ENCODE data around the gene ZCCHC24. TPM values are rescaled to one million over a fixed set of nuclear protein-coding genes. Genes with fewer than 3 reads are reported as not detected.

Gene ZCCHC24
- total and polyA plus RNA-seq, 4 donors: 7.8 to 23.9 (median 14.8) TPM

DNA sequence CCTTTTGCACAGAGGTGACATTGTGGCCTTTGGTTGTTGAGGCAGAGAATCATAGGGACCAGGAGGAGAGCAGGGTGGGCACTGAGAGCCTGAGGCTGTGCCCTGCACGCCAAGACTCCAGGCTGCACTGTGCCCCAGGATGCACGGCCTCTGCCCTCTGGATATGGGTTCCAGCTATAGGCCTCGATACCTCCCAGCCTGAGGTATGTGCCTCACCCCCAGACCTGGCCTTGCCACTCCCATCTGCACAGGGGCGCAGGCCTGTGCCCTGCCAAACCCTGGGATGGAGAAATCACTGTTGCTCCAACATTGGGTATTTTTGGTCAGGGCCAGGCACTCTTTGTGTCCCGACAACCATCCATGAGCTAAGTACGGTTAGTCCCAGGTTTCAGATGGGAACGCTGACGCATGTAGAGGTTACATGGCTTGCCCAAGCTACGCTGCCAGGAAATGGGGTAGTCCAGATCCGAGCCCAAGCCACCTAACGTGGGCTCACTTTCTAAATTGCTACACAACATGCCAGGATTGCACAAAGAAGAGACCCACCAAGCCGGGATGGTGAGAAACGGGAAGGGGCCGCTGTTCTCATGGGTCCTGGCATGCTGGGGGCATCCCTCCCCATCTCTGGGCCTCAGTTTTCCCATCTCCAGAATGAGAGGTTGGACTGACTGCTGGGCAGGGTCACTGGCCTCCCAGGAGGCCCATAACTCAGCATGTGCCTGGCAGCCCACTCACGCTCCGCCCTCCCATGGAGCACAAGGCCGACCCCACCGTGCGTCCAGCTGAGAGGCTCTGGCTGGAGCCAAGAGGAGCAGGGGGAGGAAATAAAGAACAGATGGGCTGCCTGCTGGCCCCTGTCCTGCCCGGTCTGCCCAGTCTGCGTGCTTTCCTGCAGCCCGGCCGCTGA lies 44.2 kb downstream of the ZCCHC24 start:
- WGBS: 72% methylated on average over 23 of the region's 23 CpGs
- Histone ChIP-seq H3K27ac (ENCODE audit: low read depth in 1 of 2, low read length in 2 of 2) (peak overlapping the region; percentile 65 to 82), H3K9me3 (ENCODE audit: control insufficient read depth in 4 of 4, low read length in 3 of 4) (no peaks in the 10 kb centered on the region), H3K9ac (ENCODE audit: low read depth in 1 of 2, low read length in 2 of 2) (no peak overlapping the region), H3K36me3 (ENCODE audit: control insufficient read depth in 4 of 4, insufficient read depth in 3 of 4, low read depth in 1 of 4, low read length in 3 of 4) (peaks cover 0 to 2% (median 0%) of the 10 kb centered on the region in 4 donors), H3K4me3 (ENCODE audit: low read depth in 1 of 3, low read length in 3 of 3) (no peak overlapping the region), H3K4me1 (ENCODE audit: control insufficient read depth in 4 of 4, insufficient read depth in 4 of 4, low read length in 3 of 4) (peaks cover 40 to 56% (median 47%) of the 10 kb centered on the region in 4 donors), H3K27me3 (ENCODE audit: control insufficient read depth in 4 of 4, insufficient read depth in 4 of 4, low read length in 3 of 4) (no peaks in the 10 kb centered on the region)
- DNase-seq (ENCODE audit: low spot score): no peak
- TF ChIP-seq RXRA (IDR thresholded peaks at IDR 0.05): peak in 1 of 2 donors; percentile 15
- TF ChIP-seq SP1 (IDR thresholded peaks at IDR 0.05): no peak
- no peak for TF ChIP-seq HNF4A (conservative IDR thresholded peaks at IDR 0.05)
- TF ChIP-seq NR2F2 (IDR thresholded peaks at IDR 0.05): no peak
- TF ChIP-seq, protein P1, sequence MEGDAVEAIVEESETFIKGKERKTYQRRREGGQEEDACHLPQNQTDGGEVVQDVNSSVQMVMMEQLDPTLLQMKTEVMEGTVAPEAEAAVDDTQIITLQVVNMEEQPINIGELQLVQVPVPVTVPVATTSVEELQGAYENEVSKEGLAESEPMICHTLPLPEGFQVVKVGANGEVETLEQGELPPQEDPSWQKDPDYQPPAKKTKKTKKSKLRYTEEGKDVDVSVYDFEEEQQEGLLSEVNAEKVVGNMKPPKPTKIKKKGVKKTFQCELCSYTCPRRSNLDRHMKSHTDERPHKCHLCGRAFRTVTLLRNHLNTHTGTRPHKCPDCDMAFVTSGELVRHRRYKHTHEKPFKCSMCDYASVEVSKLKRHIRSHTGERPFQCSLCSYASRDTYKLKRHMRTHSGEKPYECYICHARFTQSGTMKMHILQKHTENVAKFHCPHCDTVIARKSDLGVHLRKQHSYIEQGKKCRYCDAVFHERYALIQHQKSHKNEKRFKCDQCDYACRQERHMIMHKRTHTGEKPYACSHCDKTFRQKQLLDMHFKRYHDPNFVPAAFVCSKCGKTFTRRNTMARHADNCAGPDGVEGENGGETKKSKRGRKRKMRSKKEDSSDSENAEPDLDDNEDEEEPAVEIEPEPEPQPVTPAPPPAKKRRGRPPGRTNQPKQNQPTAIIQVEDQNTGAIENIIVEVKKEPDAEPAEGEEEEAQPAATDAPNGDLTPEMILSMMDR (IDR thresholded peaks at IDR 0.05; ENCODE audit: low read depth, low read length, missing input control): no peak

DNA sequence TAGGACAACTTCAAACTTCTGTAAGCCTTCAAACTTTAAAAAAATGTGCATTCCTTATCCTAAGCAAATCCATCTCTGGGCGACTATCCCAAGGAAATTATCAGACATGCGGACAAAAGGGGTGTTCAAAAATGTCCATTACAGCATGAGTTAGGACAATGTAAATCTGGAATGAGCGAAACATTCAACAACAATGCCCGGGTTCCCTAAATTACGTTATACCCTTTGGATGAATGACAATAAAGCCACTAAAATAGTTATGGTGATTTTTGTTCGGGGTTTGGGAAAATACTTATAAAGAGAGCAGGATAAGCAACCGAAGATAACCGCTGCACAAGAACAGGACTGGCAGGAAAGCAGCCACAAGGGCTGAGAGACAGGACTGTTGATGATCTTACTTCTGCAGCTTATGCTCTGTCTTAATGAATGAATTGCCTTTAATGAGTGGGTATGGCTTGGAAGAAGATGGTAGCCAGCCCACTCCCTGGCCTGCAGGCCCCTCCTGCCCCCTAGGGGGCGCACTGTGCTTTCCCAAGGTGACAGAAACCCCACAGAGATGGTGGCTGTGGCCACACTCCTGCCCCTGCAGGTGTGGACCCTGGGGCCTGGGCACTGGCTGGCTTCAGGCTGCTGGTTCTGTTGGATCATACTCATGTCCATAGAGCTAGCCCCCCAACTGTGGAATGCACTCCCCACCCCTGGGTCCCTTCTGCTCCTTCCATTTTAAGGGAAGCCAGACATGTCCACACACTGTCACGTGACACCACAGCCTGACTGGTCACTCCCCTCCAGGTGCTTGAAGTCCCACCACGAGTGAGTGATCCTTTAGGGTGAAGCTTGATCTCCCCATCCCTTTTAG lies 45.0 kb downstream of the ZCCHC24 start:
- H3K9ac ChIP-seq (ENCODE audit: low read depth in 1 of 2, low read length in 2 of 2): no peak overlapping the region
- H3K4me1 ChIP-seq (ENCODE audit: control insufficient read depth in 4 of 4, insufficient read depth in 4 of 4, low read length in 3 of 4): peaks cover 32 to 61% (median 50%) of the 10 kb centered on the region in 4 donors
- WGBS: 74% methylated on average over 11 of the region's 11 CpGs
- H3K27ac ChIP-seq (ENCODE audit: low read depth in 1 of 2, low read length in 2 of 2): peak overlapping the region; percentile 78 to 82
- peaks cover 0 to 2% (median 0%) of the 10 kb centered on the region in 4 donors for H3K36me3 ChIP-seq (ENCODE audit: control insufficient read depth in 4 of 4, insufficient read depth in 3 of 4, low read depth in 1 of 4, low read length in 3 of 4)
- TF ChIP-seq JUND (IDR thresholded peaks at IDR 0.05) (no peak), NR2F2 (IDR thresholded peaks at IDR 0.05) (no peak), EGR1 (IDR thresholded peaks at IDR 0.05; ENCODE audit: low read depth in 2 of 2) (no peak), RAD21 (IDR thresholded peaks at IDR 0.05) (peak; percentile 70 to 78), RXRA (IDR thresholded peaks at IDR 0.05) (peak in 1 of 2 donors; percentile 20)
- TF ChIP-seq, protein P1 (IDR thresholded peaks at IDR 0.05; ENCODE audit: low read depth, low read length, missing input control): peak; percentile 75
- DNase-seq (ENCODE audit: low spot score): peak; percentile 73
- H3K9me3 ChIP-seq (ENCODE audit: control insufficient read depth in 4 of 4, low read length in 3 of 4): no peaks in the 10 kb centered on the region
- no peaks in the 10 kb centered on the region for H3K27me3 ChIP-seq (ENCODE audit: control insufficient read depth in 4 of 4, insufficient read depth in 4 of 4, low read length in 3 of 4)
- no peak overlapping the region for H3K4me3 ChIP-seq (ENCODE audit: low read depth in 1 of 3, low read length in 3 of 3)

DNA sequence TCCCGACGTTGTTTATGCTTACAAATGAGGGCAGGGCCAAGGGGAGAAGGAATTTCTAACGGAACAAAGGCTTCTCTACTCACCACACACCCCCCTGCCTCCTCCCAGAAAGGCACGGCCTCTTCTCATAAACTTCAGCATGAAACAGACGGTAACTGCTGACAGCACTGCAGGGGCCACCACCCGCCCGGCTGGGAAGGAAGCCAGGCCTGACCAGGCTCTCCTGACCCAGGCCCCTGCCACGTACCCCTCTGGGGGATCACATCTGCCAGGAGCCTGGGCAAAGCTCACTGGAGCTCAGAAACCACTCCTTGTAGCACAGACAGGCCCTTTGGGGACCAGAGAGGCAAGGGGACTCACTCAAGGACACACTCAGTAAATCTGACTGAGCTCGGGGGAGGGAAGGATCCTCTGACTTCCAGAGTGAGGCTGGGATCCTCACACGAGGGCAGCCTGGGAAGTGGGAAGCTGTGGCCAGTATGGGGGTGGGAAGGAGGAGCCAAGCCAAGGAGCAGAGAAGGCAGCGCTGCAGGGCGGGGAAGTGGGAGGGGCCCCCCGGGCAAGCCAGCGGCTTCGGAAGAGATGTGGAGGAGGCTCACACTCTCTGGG lies 46.1 kb downstream of the ZCCHC24 start:
- 23% methylated on average over 15 of the region's 15 CpGs for WGBS
- peaks cover 28 to 71% (median 59%) of the 10 kb centered on the region in 4 donors for H3K4me1 ChIP-seq (ENCODE audit: control insufficient read depth in 4 of 4, insufficient read depth in 4 of 4, low read length in 3 of 4)
- no peaks in the 10 kb centered on the region for H3K27me3 ChIP-seq (ENCODE audit: control insufficient read depth in 4 of 4, insufficient read depth in 4 of 4, low read length in 3 of 4)
- peak overlapping the region; percentile 78 to 82 for H3K27ac ChIP-seq (ENCODE audit: low read depth in 1 of 2, low read length in 2 of 2)
- no peaks in the 10 kb centered on the region for H3K9me3 ChIP-seq (ENCODE audit: control insufficient read depth in 4 of 4, low read length in 3 of 4)
- peak; percentile 75 for DNase-seq (ENCODE audit: low spot score)
- H3K36me3 ChIP-seq (ENCODE audit: control insufficient read depth in 4 of 4, insufficient read depth in 3 of 4, low read depth in 1 of 4, low read length in 3 of 4): peaks cover 0 to 2% (median 0%) of the 10 kb centered on the region in 4 donors
- H3K9ac ChIP-seq (ENCODE audit: low read depth in 1 of 2, low read length in 2 of 2): no peak overlapping the region
- no peak overlapping the region for H3K4me3 ChIP-seq (ENCODE audit: low read depth in 1 of 3, low read length in 3 of 3)
- TF ChIP-seq HNF4A (conservative IDR thresholded peaks at IDR 0.05) (no peak), TAF1 (conservative IDR thresholded peaks at IDR 0.05) (no peak), EGR1 (IDR thresholded peaks at IDR 0.05; ENCODE audit: low read depth in 2 of 2) (no peak), HNF4G (IDR thresholded peaks at IDR 0.05) (no peak)
- TF ChIP-seq, protein P2, sequence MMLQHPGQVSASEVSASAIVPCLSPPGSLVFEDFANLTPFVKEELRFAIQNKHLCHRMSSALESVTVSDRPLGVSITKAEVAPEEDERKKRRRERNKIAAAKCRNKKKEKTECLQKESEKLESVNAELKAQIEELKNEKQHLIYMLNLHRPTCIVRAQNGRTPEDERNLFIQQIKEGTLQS (IDR thresholded peaks at IDR 0.05): no peak
- TF ChIP-seq, protein P3, sequence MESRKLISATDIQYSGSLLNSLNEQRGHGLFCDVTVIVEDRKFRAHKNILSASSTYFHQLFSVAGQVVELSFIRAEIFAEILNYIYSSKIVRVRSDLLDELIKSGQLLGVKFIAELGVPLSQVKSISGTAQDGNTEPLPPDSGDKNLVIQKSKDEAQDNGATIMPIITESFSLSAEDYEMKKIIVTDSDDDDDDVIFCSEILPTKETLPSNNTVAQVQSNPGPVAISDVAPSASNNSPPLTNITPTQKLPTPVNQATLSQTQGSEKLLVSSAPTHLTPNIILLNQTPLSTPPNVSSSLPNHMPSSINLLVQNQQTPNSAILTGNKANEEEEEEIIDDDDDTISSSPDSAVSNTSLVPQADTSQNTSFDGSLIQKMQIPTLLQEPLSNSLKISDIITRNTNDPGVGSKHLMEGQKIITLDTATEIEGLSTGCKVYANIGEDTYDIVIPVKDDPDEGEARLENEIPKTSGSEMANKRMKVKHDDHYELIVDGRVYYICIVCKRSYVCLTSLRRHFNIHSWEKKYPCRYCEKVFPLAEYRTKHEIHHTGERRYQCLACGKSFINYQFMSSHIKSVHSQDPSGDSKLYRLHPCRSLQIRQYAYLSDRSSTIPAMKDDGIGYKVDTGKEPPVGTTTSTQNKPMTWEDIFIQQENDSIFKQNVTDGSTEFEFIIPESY (IDR thresholded peaks at IDR 0.05): no peak

Measured in liver (tissue), 9 donors.